HG03432 (cell line): ENCODE measurements around the gene TASP1.
"Not testable (repeated sequence)": the region's sequence is repeated elsewhere in the genome, so short reads cannot be mapped to it uniquely, and the experiment has no call there.

Experiments used
- ATAC-seq: cut with Tn5 transposase; IDR thresholded peaks from one replicate; pipeline ENCODE4 v1.9.1; 2021; ENCODE audit warnings: mild to moderate bottlenecking, moderate library complexity; ENCODE audit not compliant: unreplicated experiment

Gene TASP1

GRCh38 chr20:13507646-13508045 is 131.1 kb downstream of the TASP1 start:
- ATAC-seq, result no peak

- no peak for ATAC-seq
These were observed 137.2 kb downstream of the TASP1 start for GRCh38 chr20:13501500-13501899.

- ATAC-seq, result no peak
These were observed 144.7 kb downstream of the TASP1 start for GRCh38 chr20:13494019-13494418.

- no peak for ATAC-seq
These were observed 145.6 kb downstream of the TASP1 start for GRCh38 chr20:13493143-13493542.

- ATAC-seq, result no peak
These were observed 146.7 kb downstream of the TASP1 start for GRCh38 chr20:13492001-13492481.

- no peak for ATAC-seq
These were observed 151.5 kb downstream of the TASP1 start for GRCh38 chr20:13487202-13487601.

GRCh38 chr20:13486694-13487093 is 152.0 kb downstream of the TASP1 start:
- no peak for ATAC-seq

- ATAC-seq, result no peak
These were observed 153.2 kb downstream of the TASP1 start for GRCh38 chr20:13485576-13485975.

- not testable (repeated sequence) for ATAC-seq
These were observed 153.7 kb downstream of the TASP1 start for GRCh38 chr20:13485019-13485418.

GRCh38 chr20:13483472-13483871 is 155.3 kb downstream of the TASP1 start:
- ATAC-seq, result not testable (repeated sequence)

GRCh38 chr20:13478366-13478765 is 160.4 kb downstream of the TASP1 start:
- no peak for ATAC-seq

GRCh38 chr20:13474467-13474866 is 164.3 kb downstream of the TASP1 start:
- ATAC-seq, result no peak

- ATAC-seq, result no peak
These were observed 169.5 kb downstream of the TASP1 start for GRCh38 chr20:13469262-13469661.

- ATAC-seq, result no peak
These were observed 170.6 kb downstream of the TASP1 start for GRCh38 chr20:13468166-13468565.

GRCh38 chr20:13464702-13465101 is 174.0 kb downstream of the TASP1 start:
- no peak for ATAC-seq

- no peak for ATAC-seq
These were observed 176.8 kb downstream of the TASP1 start for GRCh38 chr20:13461849-13462458.

- peak; percentile 88 for ATAC-seq
These were observed 179.8 kb downstream of the TASP1 start for GRCh38 chr20:13458860-13459451.

- ATAC-seq, result no peak
These were observed 181.2 kb downstream of the TASP1 start for GRCh38 chr20:13457487-13457886.

GRCh38 chr20:13455713-13456112 is 183.0 kb downstream of the TASP1 start:
- no peak for ATAC-seq

- ATAC-seq, result no peak
These were observed 185.4 kb downstream of the TASP1 start for GRCh38 chr20:13453367-13453766.

- ATAC-seq, result no peak
These were observed 186.1 kb downstream of the TASP1 start for GRCh38 chr20:13452470-13453124.

- ATAC-seq, result no peak
These were observed 188.8 kb downstream of the TASP1 start for GRCh38 chr20:13449868-13450434.
